ENCODE data around the gene NTM.
"Not testable (repeated sequence)": the region's sequence is repeated elsewhere in the genome, so short reads cannot be mapped to it uniquely, and the experiment has no call there.

The NTM gene

DNA sequence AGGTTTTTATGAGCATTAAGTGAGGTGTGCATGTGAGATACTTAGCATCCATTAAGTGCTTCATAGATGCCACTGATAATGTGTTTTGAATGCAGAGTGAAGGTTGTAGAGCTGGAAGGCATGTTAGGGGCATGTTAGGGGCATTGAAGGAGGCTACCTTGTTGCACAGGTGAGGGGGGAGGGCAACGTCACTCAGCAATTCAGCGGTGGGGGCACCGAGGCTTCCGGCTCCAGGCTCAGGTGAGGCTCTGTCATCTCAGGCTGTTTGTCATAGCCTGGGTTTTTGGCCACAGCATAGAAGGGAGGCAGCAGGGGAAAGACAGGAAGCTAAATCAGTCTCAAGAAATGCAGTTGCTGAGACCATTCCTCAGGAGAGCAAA, 299.0 kb downstream of the NTM start:
- DNase-seq (ENCODE audit: low read depth): no peak

DNA sequence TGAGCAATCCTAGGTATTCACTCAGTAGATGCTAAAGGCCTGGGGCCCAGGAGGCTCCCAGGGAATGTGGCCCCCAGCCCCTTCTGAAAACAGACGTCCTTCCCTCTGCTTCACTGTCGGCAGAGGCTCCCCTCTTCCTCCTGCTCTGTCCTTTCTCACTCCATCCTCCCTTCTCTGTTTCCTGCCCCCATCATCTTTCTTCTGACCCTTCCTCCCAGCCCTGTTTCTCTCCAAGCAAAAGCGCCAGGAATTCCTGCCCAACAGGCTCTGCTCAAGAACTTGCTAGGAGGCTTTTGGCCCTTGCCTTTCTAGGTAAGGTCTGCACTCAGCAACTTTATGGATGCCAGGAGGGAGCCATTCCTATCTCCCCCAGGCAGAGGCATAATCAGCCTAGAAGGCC, 300.5 kb downstream of the NTM start:
- no peak for DNase-seq (ENCODE audit: low read depth)

GRCh38 chr11:131671320-131671719, 300.9 kb downstream of the NTM start:
- DNase-seq (ENCODE audit: low read depth): no peak

DNA sequence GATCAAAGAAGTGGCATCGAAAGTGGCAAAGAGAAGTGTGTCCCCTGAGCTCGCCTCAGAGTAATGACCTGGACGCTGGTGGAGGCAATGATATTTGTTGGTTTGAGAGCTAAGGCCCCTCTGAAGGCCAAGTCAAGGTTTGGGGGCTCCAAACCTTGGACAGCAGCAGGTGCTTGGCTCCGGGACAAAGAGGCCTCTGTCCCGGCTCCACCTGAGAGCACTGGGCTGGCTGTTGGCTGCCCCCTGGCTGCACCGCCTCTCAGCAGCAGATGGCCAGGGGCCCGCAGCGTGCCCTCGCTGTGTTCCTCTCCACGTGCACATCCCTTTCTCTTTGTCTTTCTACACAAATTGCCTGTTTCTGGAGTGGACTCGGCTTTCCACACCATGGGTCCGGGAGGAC, 301.3 kb downstream of the NTM start:
- no peak for DNase-seq (ENCODE audit: low read depth)

DNA sequence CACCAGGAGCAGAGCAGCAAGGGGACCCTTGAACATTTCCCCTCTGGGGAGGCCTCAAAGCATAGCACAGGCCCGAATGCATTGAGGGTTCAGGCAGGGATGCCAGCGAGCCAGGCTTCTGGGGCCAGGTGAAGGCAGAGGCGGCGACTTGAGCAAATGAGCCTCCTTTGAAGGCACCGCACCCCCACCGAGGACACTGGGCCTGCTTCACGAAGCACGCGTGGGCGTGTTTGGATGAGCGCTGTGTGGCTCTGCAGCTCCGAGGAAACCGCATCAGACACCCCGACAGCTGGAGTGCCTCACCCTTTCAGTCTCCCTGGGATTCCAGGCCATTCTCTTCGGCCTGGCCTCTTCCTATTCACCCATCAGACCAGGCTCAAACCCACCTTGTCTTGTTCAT, 301.8 kb downstream of the NTM start:
- DNase-seq (ENCODE audit: low read depth): no peak

- DNase-seq (ENCODE audit: low read depth): no peak
Observed at GRCh38 chr11:131674051-131674755, 303.8 kb downstream of the NTM start.

GRCh38 chr11:131675121-131675888, 304.9 kb downstream of the NTM start:
- DNase-seq (ENCODE audit: low read depth): no peak

- DNase-seq (ENCODE audit: low read depth): no peak
Observed at GRCh38 chr11:131677828-131678470, 307.5 kb downstream of the NTM start.

- DNase-seq (ENCODE audit: low read depth): no peak
Observed at GRCh38 chr11:131678658-131679340, 308.4 kb downstream of the NTM start.

DNA sequence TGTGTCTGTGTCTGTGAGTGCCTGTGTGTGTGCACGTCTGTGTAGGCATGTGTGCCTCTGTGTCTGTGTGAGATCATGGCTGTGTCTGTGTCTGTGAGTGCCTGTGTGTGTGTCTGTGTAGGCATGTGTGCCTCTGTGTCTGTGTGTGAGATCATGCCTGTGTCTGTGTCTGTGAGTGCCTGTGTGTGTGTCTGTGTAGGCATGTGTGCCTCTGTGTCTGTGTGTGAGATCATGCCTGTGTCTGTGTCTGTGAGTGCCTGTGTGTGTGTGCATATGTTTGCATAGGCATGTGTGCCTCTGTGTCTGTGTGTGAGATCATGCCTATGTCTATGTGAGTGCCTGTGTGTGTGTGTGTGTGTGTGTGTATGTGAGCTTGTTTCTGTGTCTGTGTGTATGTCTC, 310.0 kb downstream of the NTM start:
- DNase-seq (ENCODE audit: low read depth): not testable (repeated sequence)

- DNase-seq (ENCODE audit: low read depth): no peak
Observed at GRCh38 chr11:131681920-131682319, 311.5 kb downstream of the NTM start.

DNA sequence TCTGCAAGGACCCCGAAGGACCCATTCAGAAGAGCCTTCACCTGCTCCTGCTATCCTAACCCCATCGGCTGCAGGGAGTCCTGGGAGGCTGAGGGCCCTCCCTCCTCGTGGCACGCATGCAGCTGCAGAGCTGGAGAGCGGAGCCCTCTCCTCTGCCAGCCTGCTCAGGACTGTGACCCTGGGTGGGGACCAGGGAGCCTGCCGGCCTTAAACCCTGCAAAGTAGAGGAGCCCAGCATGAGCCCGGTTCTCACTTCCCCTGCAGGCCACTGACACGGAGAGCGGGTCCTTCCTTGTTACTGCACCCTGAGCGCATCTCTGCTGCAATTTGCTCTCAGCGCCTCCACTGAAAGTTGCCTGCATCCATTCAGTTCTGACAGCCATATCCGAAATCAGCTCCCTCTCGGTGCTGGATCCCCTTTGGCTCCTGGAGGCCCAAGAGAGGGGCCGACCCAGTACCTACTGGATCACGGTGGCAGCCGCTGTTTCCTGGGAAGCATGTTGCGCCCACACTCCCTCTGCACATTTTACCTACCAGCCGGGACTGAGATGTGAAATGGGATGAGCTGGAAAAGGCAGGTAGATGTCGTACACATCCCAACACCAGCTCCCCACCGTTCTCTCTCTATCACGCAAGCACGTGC, 312.1 kb downstream of the NTM start:
- DNase-seq (ENCODE audit: low read depth): no peak

- DNase-seq (ENCODE audit: low read depth): no peak
Observed at GRCh38 chr11:131683131-131683530, 312.7 kb downstream of the NTM start.

DNA sequence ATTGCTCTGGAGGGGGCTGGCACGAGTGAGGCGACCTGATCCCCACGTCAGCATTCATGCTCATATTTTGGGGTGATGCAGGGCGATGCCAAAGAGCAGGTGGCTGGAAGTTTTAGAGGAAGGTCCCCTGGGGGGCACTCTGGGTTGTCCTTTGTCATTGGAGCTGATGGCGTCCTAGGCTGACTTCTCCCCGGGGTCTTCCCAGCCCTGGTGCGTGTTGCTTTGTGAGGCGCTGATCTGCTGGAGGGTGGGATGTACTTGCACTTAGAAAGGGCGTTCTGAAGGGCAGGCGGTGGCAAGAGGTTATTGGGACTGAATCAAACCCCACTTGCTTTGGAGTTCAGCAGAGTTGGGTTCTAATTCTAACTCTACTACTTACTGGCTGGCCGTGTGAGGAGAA, 313.3 kb downstream of the NTM start:
- no peak for DNase-seq (ENCODE audit: low read depth)

DNA sequence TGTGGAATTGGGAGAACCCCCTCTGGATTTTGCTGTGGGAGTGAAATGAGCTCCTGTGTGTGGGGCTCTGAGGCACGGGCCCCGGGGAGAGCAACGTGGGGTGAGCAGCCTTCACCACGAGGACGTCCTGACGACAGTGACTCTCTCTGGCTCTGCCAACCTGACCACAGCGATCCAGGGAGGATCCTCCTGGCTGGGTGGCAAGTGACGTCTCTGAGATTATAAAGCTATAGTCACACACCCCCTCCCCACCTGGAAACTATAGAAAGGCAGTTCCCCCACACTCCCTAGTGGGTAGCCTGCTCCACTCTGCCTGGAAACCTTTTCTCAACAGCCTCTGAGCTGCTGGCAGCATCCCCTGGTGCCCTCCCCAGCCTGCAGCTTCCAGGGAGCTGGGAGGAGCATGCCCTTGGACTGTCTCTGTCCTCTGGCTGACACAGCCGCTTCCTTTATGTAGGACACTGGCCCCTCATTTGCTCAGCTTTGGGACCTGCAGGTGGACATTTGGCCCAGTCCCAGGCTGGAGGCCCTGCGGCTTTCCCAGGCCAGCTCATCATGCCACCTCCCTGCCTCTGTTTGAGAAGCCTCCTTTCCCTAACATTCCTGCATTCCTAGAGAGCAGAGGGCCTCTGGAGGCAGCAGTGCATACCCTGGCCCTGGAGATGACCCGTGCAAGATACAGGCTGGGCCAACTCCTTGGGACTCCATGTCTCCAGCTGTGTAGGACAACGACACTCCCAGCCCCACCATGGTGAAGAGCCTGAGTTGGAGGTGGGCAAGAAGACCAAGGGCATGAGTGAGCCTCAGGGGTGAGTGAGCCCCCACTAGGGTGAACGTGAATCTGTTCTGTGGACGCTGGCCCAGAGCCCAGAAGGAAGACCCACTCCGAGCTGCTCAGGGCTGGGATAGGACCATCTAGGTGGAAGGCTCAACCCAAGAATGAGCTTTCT, 314.0 kb downstream of the NTM start:
- DNase-seq (ENCODE audit: low read depth): no peak

DNA sequence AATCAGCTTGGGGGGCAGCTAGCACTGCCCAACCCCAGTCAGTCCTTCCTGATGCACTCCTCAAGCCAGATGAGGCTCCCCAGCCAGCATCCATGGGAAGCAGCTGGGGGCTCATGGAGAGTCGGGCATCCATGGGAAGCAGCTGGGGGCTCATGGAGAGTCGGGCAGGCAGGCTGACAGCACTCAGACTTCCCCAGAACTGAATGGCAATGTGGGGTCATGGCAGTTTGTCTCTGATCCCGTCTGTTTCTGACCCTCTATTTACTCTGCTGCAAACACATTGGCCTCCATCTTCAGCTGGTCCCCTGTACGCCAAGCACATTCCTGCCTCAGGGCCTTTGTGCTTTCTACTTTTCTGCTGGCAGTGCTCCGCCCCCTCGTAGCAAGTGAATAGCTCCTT, 314.8 kb downstream of the NTM start:
- DNase-seq (ENCODE audit: low read depth): no peak

- DNase-seq (ENCODE audit: low read depth): no peak
Observed at GRCh38 chr11:131685906-131686305, 315.5 kb downstream of the NTM start.

- no peak for DNase-seq (ENCODE audit: low read depth)
Observed at GRCh38 chr11:131686836-131687235, 316.4 kb downstream of the NTM start.

- no peak for DNase-seq (ENCODE audit: low read depth)
Observed at GRCh38 chr11:131687291-131688047, 317.1 kb downstream of the NTM start.

DNA sequence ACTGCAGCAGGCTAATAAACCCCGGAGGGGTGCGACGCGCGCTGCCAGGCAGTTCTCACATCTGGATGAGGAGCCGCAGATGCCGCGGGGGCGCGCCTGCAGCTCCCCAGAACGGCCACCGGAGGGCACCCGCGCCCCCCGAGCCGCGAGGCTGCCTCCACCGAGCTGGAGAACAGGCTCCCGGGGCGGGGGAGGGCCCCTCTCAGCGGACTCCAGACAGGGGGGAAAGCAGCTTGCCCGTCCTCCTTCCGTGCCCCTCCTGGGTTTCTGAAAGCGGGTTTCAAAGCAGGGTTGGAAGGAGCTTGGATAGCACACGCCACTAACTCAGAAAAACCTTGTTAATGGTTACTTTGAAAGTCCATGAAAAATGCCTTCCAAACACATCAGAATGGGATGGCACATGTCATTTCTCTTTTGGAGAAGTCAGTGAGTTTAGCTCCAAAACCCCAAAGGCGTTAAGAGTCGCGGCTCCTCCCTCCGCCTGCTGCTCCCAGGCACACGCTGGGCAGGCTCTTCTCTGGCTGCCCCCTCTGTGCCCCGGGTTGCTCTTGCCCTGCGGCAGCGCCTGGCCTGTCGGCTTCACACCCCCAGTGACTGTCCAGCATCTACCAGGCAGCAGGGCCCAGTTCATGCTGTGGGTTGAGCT, 317.8 kb downstream of the NTM start:
- no peak for DNase-seq (ENCODE audit: low read depth)

All from stimulated activated CD8-positive, alpha-beta memory T cell treated with anti-CD3 and anti-CD28 coated beads, Interleukin-12 subunit alpha, Interleukin-12 subunit beta, amount 100 ng/mL, for 4 hours (primary cell).